ENCODE measurements around the gene BPIFB4.
"Not testable (repeated sequence)": the region's sequence is repeated elsewhere in the genome, so short reads cannot be mapped to it uniquely, and the experiment has no call there.

BPIFB4 gene

GRCh38 chr20:33122297-33122696, 42.9 kb downstream of the BPIFB4 start:
- DNase-seq: not testable (repeated sequence)

GRCh38 chr20:33124261-33124660, 44.8 kb downstream of the BPIFB4 start:
- DNase-seq: no peak

- DNase-seq: no peak
These were observed 45.6 kb downstream of the BPIFB4 start for GRCh38 chr20:33124994-33125393.

GRCh38 chr20:33125983-33126382, 46.5 kb downstream of the BPIFB4 start:
- DNase-seq: no peak

GRCh38 chr20:33127422-33128097, 48.1 kb downstream of the BPIFB4 start:
- no peak for DNase-seq

GRCh38 chr20:33130568-33131061, 51.2 kb downstream of the BPIFB4 start:
- no peak for DNase-seq

- DNase-seq: no peak
These were observed 52.6 kb downstream of the BPIFB4 start for GRCh38 chr20:33131949-33132473.

- DNase-seq: no peak
These were observed 53.3 kb downstream of the BPIFB4 start for GRCh38 chr20:33132513-33133372.

- no peak for DNase-seq
These were observed 54.0 kb downstream of the BPIFB4 start for GRCh38 chr20:33133373-33133941.

- DNase-seq: no peak
These were observed 57.8 kb downstream of the BPIFB4 start for GRCh38 chr20:33137195-33137594.

- no peak for DNase-seq
These were observed 60.0 kb downstream of the BPIFB4 start for GRCh38 chr20:33139467-33139866.

- DNase-seq: no peak
These were observed 66.1 kb downstream of the BPIFB4 start for GRCh38 chr20:33145521-33145920.

GRCh38 chr20:33147299-33147698, 67.9 kb downstream of the BPIFB4 start:
- DNase-seq: no peak

GRCh38 chr20:33148040-33148439, 68.6 kb downstream of the BPIFB4 start:
- DNase-seq: no peak

GRCh38 chr20:33154252-33154651, 74.8 kb downstream of the BPIFB4 start:
- DNase-seq: no peak

- DNase-seq: no peak
These were observed 79.4 kb downstream of the BPIFB4 start for GRCh38 chr20:33158637-33159385.

GRCh38 chr20:33159713-33160112, 80.3 kb downstream of the BPIFB4 start:
- no peak for DNase-seq

- DNase-seq: no peak
These were observed 81.2 kb downstream of the BPIFB4 start for GRCh38 chr20:33160681-33161080.

Data from MV-4-11 (cell line).